Right lobe of liver (tissue), 6 donors: ENCODE results near the gene AOX1. TPM values are rescaled to one million over a fixed set of nuclear protein-coding genes. Genes with fewer than 3 reads are reported as not detected.

ENCODE experiments used
- ATAC-seq, 4 donors: fragments of 200-7000 bp; cut with Tn5 transposase; one replicate each; pipeline ENCODE4 v1.9.1; 2020; ENCODE audit warnings: mild to moderate bottlenecking in 4 of 4, moderate library complexity in 4 of 4
- DNase-seq, 3 donors: peaks; one replicate each; pipeline ENCODE4 v3.0.0-alpha.2; 2020
- H3K27ac ChIP-seq, 3 donors: fragments of 200-600 bp; one replicate each; pipeline ENCODE4 v1.8.0; 2022
- H3K27me3 ChIP-seq, 2 donors: fragments of 200-600 bp; one replicate each; pipeline ENCODE4 v1.8.0; 2022
- H3K36me3 ChIP-seq, 4 donors: fragments of 200-600 bp; sonication (generic) in 1 of 4; one replicate each; pipeline versions ENCODE4 v1.5.1 to v1.8.0; 2017 to 2022; ENCODE audit warnings: control low read depth in 1 of 4
- H3K4me1 ChIP-seq, 4 donors: fragments of 200-600 bp; sonication (generic) in 1 of 4; one replicate each; pipeline versions ENCODE4 v1.5.1 to v1.8.0; 2017 to 2022; ENCODE audit warnings: control low read depth in 1 of 4
- H3K4me3 ChIP-seq, 3 donors: fragments of 200-600 bp; one replicate each; pipeline ENCODE4 v1.8.0; 2022
- H3K9me3 ChIP-seq, 4 donors: fragments of 200-600 bp; sonication (generic) in 1 of 4; one replicate each; pipeline versions ENCODE4 v1.5.1 to v1.8.0; 2017 to 2022; ENCODE audit warnings: control low read depth in 1 of 4
- POLR2A ChIP-seq: fragments of 450-650 bp; IDR thresholded peaks from one replicate; pipeline ENCODE4 v1.6.1; 2017; ENCODE audit warnings: antibody characterized with exemption, mild to moderate bottlenecking
- WGBS: methylation state at CpG from one replicate; pipeline ENCODE4 v1.1.6; 2018; ENCODE audit warnings: low coverage, low lambda C conversion rate; ENCODE audit not compliant: insufficient coverage; ENCODE audit errors: missing lambda C conversion rate; 5-methylcytosine and 5-hydroxymethylcytosine counted together
- intact Hi-C, 2 donors: fragments of 100-400 bp; cut with DNase I; formaldehyde crosslinking; loops; one replicate each; pipeline versions ENCODE4 v1.11.2 to v1.14.1; 2022
- total RNA-seq, 6 experiments: library from RNA; depleted of rRNA in 2 of 6; stranded (reverse); fragments of >200 nt in 2 of 6; fragmentation: NEBNext Ultra II Directional in 3 of 6; extraction: Animal tissue kit (Norgen Biotek cat#: 25700) in 3 of 6; gene quantifications; one replicate each; pipeline versions ENCODE4 v1.1.0 to v1.2.4, GENCODE V29; 2016 to 2023
- TF ChIP-seq, protein P1 (sequence below), 4 donors: fragments of 200-600 bp in 3 of 4; fragments of 450-650 bp in 1 of 4; IDR thresholded peaks; one replicate each; pipeline versions ENCODE4 v1.5.1 to v1.8.0; 2016 to 2022; ENCODE audit warnings: antibody characterized with exemption in 4 of 4, mild to moderate bottlenecking in 2 of 4
- donor health status: DM: no; HTN: yes; CAD: no.
- donor health status: DM: no; HTN: no; CAD: no.
- donor health status: DM: no; HTN: no; CAD: no.
- donor health status: DM: no; HTN: yes; CAD: no.
- donor health status: DM: no; HTN: yes; CAD: no.

Gene AOX1
- total RNA-seq, 6 experiments from 2014 or later, result 524 to 1,747 (median 931) TPM

DNA sequence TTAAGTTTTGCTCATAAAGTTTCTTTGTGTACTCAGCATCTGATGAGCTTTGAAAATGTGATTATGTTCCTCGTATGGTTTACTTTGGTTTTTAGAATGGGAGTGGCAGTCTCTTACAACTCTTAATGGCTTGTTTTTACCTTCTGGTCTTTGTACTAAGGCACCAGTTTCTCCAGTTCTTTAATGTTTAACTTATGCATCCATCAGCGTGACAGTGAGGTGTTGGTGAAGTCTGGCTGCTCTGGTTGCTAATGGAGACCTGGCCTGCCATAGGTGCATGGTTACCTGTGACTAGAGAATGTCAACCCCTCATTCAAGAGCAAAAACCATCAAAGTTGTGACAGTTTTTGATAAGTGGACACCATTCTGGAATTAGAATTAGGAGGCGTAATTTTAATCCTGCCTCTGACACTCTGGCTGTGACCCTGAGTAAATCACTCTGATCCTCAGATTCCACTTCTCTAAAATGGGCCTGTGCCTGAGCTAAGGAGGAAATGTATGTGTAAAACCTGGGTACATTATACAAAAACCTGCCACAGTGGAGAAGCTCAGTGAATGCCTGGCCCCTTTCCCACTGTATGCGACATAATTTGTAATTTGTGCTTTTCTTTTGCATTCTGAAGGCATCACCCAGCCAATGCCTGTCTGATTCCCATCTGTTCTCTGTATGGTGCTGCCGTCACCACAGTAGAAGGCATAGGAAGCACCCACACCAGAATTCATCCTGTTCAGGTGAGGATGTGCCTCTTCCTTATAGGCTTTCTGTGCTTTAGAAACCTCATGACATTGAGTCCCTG lies 11.2 kb downstream of the AOX1 start:
- H3K4me1 ChIP-seq, result peaks cover 0 to 56% (median 24%) of the 10 kb centered on the region in 4 donors
- no peaks in the 10 kb centered on the region for H3K9me3 ChIP-seq
- ATAC-seq, result no peak
- intact Hi-C loops, result no loop called here
- 71% methylated on average over 5 of the region's 5 CpGs for WGBS
- no peak overlapping the region for H3K4me3 ChIP-seq
- H3K27ac ChIP-seq, result peak overlapping the region in 1 of 3 donors; percentile 5
- no peaks in the 10 kb centered on the region for H3K27me3 ChIP-seq
- no peak for DNase-seq
- H3K36me3 ChIP-seq, result peaks cover 0 to 90% (median 43%) of the 10 kb centered on the region in 4 donors
- TF ChIP-seq, protein P1, sequence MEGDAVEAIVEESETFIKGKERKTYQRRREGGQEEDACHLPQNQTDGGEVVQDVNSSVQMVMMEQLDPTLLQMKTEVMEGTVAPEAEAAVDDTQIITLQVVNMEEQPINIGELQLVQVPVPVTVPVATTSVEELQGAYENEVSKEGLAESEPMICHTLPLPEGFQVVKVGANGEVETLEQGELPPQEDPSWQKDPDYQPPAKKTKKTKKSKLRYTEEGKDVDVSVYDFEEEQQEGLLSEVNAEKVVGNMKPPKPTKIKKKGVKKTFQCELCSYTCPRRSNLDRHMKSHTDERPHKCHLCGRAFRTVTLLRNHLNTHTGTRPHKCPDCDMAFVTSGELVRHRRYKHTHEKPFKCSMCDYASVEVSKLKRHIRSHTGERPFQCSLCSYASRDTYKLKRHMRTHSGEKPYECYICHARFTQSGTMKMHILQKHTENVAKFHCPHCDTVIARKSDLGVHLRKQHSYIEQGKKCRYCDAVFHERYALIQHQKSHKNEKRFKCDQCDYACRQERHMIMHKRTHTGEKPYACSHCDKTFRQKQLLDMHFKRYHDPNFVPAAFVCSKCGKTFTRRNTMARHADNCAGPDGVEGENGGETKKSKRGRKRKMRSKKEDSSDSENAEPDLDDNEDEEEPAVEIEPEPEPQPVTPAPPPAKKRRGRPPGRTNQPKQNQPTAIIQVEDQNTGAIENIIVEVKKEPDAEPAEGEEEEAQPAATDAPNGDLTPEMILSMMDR (IDR thresholded peaks at IDR 0.05), result no peak
- TF ChIP-seq POLR2A, result no peak

DNA sequence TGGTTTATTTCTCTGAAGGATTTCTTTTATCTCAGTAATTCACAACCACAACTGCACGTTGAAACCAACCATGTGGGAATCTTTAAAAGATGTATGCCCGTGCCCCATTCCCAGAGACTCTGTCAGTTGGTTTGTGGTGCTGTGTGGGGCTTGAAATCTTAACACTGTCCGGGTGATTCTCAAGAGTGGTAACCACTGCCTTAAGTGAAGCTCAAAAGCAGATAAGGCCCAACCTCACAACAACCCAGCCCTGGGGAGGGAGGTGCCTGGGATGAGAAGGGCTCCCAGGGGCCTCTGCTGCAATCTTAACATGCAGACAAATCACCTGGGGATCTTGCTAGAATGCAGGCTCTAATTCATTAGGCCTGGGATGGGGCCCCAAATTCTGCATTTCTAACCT lies 13.4 kb downstream of the AOX1 start:
- WGBS, result 90% methylated on average over 3 of the region's 3 CpGs
- no peak for ATAC-seq
- peaks cover 0 to 98% (median 53%) of the 10 kb centered on the region in 4 donors for H3K36me3 ChIP-seq
- H3K9me3 ChIP-seq, result no peaks in the 10 kb centered on the region
- no peaks in the 10 kb centered on the region for H3K27me3 ChIP-seq
- no peak overlapping the region for H3K27ac ChIP-seq
- intact Hi-C loops, result no loop called here
- no peak overlapping the region for H3K4me3 ChIP-seq
- TF ChIP-seq, protein P1 (IDR thresholded peaks at IDR 0.05), result no peak
- no peak for TF ChIP-seq POLR2A
- H3K4me1 ChIP-seq, result peaks cover 0 to 38% (median 13%) of the 10 kb centered on the region in 4 donors
- no peak for DNase-seq

DNA sequence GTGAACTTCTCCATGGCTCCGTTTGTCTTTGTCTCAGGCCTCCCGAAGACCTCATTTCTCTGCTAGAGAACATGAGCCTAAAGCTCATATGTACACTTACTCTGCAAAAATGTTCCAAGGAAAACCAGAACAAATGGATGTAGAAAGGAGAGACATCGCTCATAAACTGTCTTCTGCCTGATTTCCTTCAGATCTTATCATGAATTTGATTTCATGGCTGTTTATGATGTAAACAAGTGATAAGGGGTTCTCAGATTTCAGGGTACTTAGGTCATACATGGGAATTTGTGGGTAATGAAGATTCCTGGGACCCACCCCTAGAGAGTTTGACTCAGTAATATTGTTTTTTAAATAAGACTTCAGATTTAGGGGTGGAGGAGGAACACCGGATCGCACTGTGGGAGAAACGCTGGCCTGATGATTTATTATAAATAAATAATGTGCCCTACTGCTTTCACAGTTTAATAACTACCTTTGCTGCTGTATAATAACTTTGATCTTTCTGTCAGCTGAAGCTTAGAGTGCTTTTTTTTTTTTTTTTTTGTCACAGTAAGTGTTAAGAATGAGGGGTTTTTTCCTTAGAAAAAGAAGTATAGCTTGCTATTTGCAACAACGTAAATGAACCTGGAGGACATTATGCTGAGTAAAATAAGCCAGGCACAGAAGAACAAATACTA lies 14.9 kb downstream of the AOX1 start:
- TF ChIP-seq POLR2A, result no peak
- TF ChIP-seq, protein P1 (IDR thresholded peaks at IDR 0.05), result no peak
- no peaks in the 10 kb centered on the region for H3K27me3 ChIP-seq
- peaks cover 0 to 24% (median 6%) of the 10 kb centered on the region in 4 donors for H3K4me1 ChIP-seq
- H3K27ac ChIP-seq, result no peak overlapping the region
- H3K9me3 ChIP-seq, result no peaks in the 10 kb centered on the region
- no peak overlapping the region for H3K4me3 ChIP-seq
- intact Hi-C loops, result no loop called here
- WGBS, result 74% methylated on average over 7 of the region's 7 CpGs
- H3K36me3 ChIP-seq, result peaks cover 0 to 97% (median 54%) of the 10 kb centered on the region in 4 donors
- DNase-seq (no peak), ATAC-seq (no peak)

DNA sequence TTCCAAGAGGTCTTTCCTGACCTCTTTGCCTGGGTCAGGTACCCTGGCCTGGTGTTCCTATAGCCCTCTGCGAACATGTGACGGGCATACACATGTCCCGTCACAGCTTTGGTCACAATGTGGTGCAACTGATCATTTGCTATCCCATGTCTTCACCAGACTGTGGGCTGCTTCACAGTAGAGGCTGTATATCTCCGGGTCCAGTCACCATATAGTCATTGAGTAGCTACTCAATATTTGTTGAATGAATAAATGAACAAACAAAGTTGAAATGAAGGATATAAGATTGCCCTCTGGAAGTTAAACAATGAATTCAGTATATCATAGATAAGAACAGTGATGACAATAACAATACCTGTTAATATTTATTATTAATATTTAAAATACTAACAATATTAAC lies 16.8 kb downstream of the AOX1 start:
- no peaks in the 10 kb centered on the region for H3K27me3 ChIP-seq
- H3K4me1 ChIP-seq, result peaks cover 0 to 11% (median under 1%) of the 10 kb centered on the region in 4 donors
- TF ChIP-seq, protein P1 (IDR thresholded peaks at IDR 0.05), result no peak
- no peak for TF ChIP-seq POLR2A
- peak; percentile 11 to 40 (median 22) for ATAC-seq
- no peak overlapping the region for H3K27ac ChIP-seq
- 95% methylated on average over 2 of the region's 4 CpGs for WGBS
- DNase-seq, result no peak
- H3K4me3 ChIP-seq, result no peak overlapping the region
- H3K36me3 ChIP-seq, result peaks cover 0 to 97% (median 53%) of the 10 kb centered on the region in 4 donors
- H3K9me3 ChIP-seq, result no peaks in the 10 kb centered on the region
- intact Hi-C loops, result no loop called here
